Transverse colon (tissue), 4 donors: ENCODE results near the gene HOXB6. TPM values are rescaled to one million over a fixed set of nuclear protein-coding genes. Genes with fewer than 3 reads are reported as not detected.

Source experiments
- DNase-seq: peaks from one replicate; pipeline ENCODE4 v3.0.0-alpha.2; 2019
- H3K27ac ChIP-seq, 4 donors: fragments of 200-600 bp; sonication (generic); 2 replicates each; pipeline ENCODE4 v1.5.1; 2016 to 2018; ENCODE audit warnings: inconsistent platforms in 4 of 4
- H3K27me3 ChIP-seq: fragments of 200-600 bp; sonication (generic); 2 replicates; pipeline ENCODE4 v1.5.1; 2017; ENCODE audit warnings: inconsistent platforms
- H3K36me3 ChIP-seq, 4 donors: fragments of 200-600 bp; sonication (generic); 2 replicates each; pipeline ENCODE4 v1.5.1; 2017 to 2019; ENCODE audit warnings: inconsistent platforms in 4 of 4
- H3K4me1 ChIP-seq, 4 donors: fragments of 200-600 bp; sonication (generic); 2 replicates each; pipeline ENCODE4 v1.5.1; 2017 to 2020; ENCODE audit warnings: inconsistent platforms in 4 of 4
- H3K4me3 ChIP-seq, 4 donors: fragments of 200-600 bp; sonication (generic); 1 replicate in 1 of 4; 2 replicates in 3 of 4; pipeline versions ENCODE4 v1.5.1 to v1.6.1; 2017 to 2019; ENCODE audit warnings: inconsistent platforms in 4 of 4
- H3K9me3 ChIP-seq, 2 donors: fragments of 200-600 bp; sonication (generic); 2 replicates each; pipeline ENCODE4 v1.5.1; 2017 to 2019; ENCODE audit warnings: inconsistent platforms in 2 of 2
- CTCF ChIP-seq, 5 experiments: fragments of 200-600 bp in 3 of 5; fragments of 450-650 bp in 2 of 5; sonication (generic) in 3 of 5; IDR thresholded peaks; 1 replicate in 2 of 5; 2 replicates in 3 of 5; pipeline ENCODE4 v1.5.1; 2016 to 2017; ENCODE audit warnings: antibody characterized with exemption in 5 of 5, inconsistent platforms in 3 of 5, mild to moderate bottlenecking in 2 of 5, moderate library complexity in 1 of 5
- EP300 ChIP-seq: sonication (generic); formaldehyde crosslinking; IDR thresholded peaks from one replicate; pipeline ENCODE4 v1.6.1; 2017; ENCODE audit warnings: antibody characterized with exemption, low read depth
- POLR2A ChIP-seq: fragments of 450-650 bp; IDR thresholded peaks from one replicate; pipeline ENCODE4 v1.6.1; 2016; ENCODE audit warnings: antibody characterized with exemption, mild to moderate bottlenecking, moderate library complexity
- POLR2AphosphoS5 ChIP-seq, 3 donors: sonication (generic); formaldehyde crosslinking; IDR thresholded peaks; one replicate each; pipeline ENCODE4 v1.6.1; 2016; ENCODE audit warnings: antibody characterized with exemption in 3 of 3
- WGBS, 2 donors: methylation state at CpG; one replicate each; pipeline ENCODE4 v1.1.5; 2018; ENCODE audit warnings: low coverage in 1 of 2; 5-methylcytosine and 5-hydroxymethylcytosine counted together
- in situ Hi-C, 4 donors: fragments of 200-750 bp; cut with MboI; loops; one replicate each; pipeline versions ENCODE4 v1.15.0 to v1.15.1; 2017; ENCODE audit warnings: low sequenced_read_pairs in 3 of 4, low pct_ligation_motif_present in 1 of 4, low pct_unique_long_range_greater_than_20kb in 1 of 4
- intact Hi-C: fragments of 100-400 bp; cut with DNase I; formaldehyde crosslinking; loops from one replicate; pipeline ENCODE4 v1.15.1; 2023; ENCODE audit warnings: low total_unique reads
- total RNA-seq, 4 donors: library from RNA; depleted of rRNA; stranded (reverse); fragments of >200 nt; gene quantifications; one replicate each; pipeline ENCODE4 v1.1.0, GENCODE V29; 2016

The HOXB6 gene
- total RNA-seq, 4 donors from 2014 or later: 42.7 to 78.4 (median 62.5) TPM

GRCh38 chr17:48565925-48566710, 38.7 kb downstream of the HOXB6 start:
- TF ChIP-seq POLR2AphosphoS5 (IDR thresholded peaks at IDR 0.05): no peak
- Histone ChIP-seq H3K36me3 (no peaks in the 10 kb centered on the region), H3K4me3 (no peak overlapping the region), H3K27me3 (no peaks in the 10 kb centered on the region), H3K4me1 (peaks cover 34 to 95% (median 70%) of the 10 kb centered on the region in 4 donors), H3K27ac (peak overlapping the region; percentile 91 to 95 (median 94)), H3K9me3 (no peaks in the 10 kb centered on the region)
- intact Hi-C loops: no loop called here
- in situ Hi-C loops: no loop called here
- DNase-seq: no peak
- WGBS, 2 donors: 70 to 77% methylated on average over 2 to 4 of the region's 4 CpGs

DNA sequence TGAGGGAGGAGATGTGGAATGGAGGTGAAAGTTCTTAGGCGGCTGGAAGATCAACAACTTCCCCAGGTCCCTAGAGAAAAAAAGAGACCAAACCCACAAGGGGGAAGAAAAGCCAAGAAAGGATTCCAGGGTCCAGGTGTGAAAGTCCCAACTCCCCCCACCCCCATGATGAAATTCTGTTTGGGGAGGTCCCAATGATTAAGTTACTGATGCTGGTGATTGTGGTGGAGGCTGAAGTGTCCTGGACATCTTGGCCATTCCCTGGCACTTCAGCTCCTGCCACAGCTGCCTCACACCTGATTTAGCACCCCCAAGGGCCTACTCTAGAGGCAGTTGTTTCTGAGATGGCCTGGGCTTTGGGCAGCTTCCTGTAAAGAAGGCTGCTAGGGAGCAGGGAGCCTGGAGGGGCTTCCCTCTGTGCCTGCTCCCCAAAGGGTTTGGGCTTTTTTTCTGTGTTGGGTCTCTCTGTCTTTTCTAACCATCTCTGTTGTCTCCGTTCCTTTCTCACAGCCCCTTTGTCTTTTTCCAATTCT, 39.7 kb downstream of the HOXB6 start:
- H3K4me1 ChIP-seq: peaks cover 37 to 95% (median 70%) of the 10 kb centered on the region in 4 donors

DNA sequence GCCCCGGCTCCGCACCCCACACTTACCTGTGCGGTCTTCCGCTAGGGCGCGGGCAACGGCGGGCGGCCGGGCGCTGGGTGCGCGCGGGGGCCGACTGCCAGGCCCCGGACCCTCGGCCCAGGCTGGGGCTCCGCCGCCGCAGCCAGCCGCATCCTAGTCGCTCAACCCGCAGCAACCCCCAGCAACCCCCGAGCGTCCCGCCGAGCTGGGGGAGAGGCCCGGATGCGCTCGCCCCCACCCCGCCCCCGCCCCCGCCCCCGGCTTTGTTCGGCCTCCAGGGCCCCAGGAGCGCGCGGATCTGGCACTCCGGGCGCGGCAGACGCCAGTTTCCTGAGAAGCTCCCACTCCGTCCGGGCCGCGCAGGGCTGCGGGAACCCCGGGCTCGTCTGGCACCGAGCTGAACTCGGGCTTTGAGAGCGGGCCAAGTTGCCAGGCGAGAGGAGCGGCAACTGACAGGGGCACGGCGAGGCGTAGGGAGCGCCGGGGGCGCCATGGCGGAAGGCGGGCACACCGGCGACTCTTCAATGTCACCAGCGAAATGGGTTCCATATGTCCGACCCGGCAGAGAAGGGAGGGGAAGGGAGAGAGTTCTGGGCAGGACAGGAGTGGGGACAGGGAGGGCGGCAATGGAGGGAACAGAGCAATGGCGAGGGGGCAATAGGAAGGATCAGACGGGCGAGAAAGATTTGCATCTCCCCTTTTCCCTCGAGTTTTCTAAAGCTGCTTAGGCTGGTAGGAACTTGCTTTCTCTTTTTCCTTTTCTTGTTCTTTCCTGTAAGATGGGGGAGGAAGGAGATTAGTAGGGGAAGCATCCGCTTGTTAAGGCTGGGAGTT, 40.4 kb downstream of the HOXB6 start:
- WGBS, 2 donors: 56 to 60% methylated on average over 1 to 65 of the region's 73 CpGs
- in situ Hi-C loops (no loop called here), intact Hi-C loops (no loop called here)
- Histone ChIP-seq H3K9me3 (no peaks in the 10 kb centered on the region), H3K36me3 (no peaks in the 10 kb centered on the region), H3K27me3 (no peaks in the 10 kb centered on the region), H3K27ac (peak overlapping the region; percentile 89 to 95 (median 94)), H3K4me3 (peak overlapping the region; percentile 2 to 41 (median 24)), H3K4me1 (peaks cover 44 to 95% (median 69%) of the 10 kb centered on the region in 4 donors)
- DNase-seq: no peak
- TF ChIP-seq POLR2AphosphoS5 (IDR thresholded peaks at IDR 0.05) (no peak), EP300 (no peak), CTCF (IDR thresholded peaks at IDR 0.05) (no peak), POLR2A (no peak)

More for the DNA sequence above, 39.7 kb downstream of the HOXB6 start:
- intact Hi-C loops (no loop called here), in situ Hi-C loops (no loop called here)
- Histone ChIP-seq H3K27ac (peak overlapping the region; percentile 89 to 95 (median 94)), H3K36me3 (no peaks in the 10 kb centered on the region), H3K9me3 (no peaks in the 10 kb centered on the region), H3K27me3 (no peaks in the 10 kb centered on the region), H3K4me3 (no peak overlapping the region)
- WGBS, 2 donors: 63 to 80% methylated on average over 2 of the region's 2 CpGs
- TF ChIP-seq POLR2A (no peak), EP300 (no peak), POLR2AphosphoS5 (IDR thresholded peaks at IDR 0.05) (no peak)
- DNase-seq: no peak

GRCh38 chr17:48563867-48564187, 41.0 kb downstream of the HOXB6 start:
- no peak for DNase-seq
- no peaks in the 10 kb centered on the region for H3K9me3 ChIP-seq
- H3K36me3 ChIP-seq: no peaks in the 10 kb centered on the region
- WGBS, 2 donors: 66 to 88% methylated on average over 3 to 10 of the region's 10 CpGs
- peak overlapping the region in 3 of 4 donors; percentile 23 to 41 (median 25) for H3K4me3 ChIP-seq
- intact Hi-C loops (no loop called here), in situ Hi-C loops (no loop called here)
- H3K27ac ChIP-seq: peak overlapping the region; percentile 89 to 95 (median 94)
- H3K27me3 ChIP-seq: no peaks in the 10 kb centered on the region
- H3K4me1 ChIP-seq: peaks cover 49 to 95% (median 69%) of the 10 kb centered on the region in 4 donors
- no peak for TF ChIP-seq POLR2AphosphoS5 (IDR thresholded peaks at IDR 0.05)

- Histone ChIP-seq H3K9me3 (no peaks in the 10 kb centered on the region), H3K36me3 (no peaks in the 10 kb centered on the region), H3K4me3 (no peak overlapping the region), H3K27me3 (no peaks in the 10 kb centered on the region), H3K4me1 (peaks cover 49 to 95% (median 70%) of the 10 kb centered on the region in 4 donors), H3K27ac (peak overlapping the region; percentile 89 to 95 (median 94))
- WGBS, 2 donors: 66% methylated on average over 6 of the region's 6 CpGs; no CpG with 5 or more reads in 1 of the 2 donors
- in situ Hi-C loops (no loop called here), intact Hi-C loops (no loop called here)
- TF ChIP-seq EP300: no peak
- no peak for TF ChIP-seq POLR2A
- no peak for TF ChIP-seq CTCF (IDR thresholded peaks at IDR 0.05)
- TF ChIP-seq POLR2AphosphoS5 (IDR thresholded peaks at IDR 0.05): no peak
- no peak for DNase-seq
These were observed 41.4 kb downstream of the HOXB6 start for GRCh38 chr17:48563385-48563838.
